ENCODE measurements around the gene USP11. TPM values are rescaled to one million over a fixed set of nuclear protein-coding genes. Genes with fewer than 3 reads are reported as not detected.

USP11 gene
- total and polyA plus RNA-seq, 2 experiments from 2014 or later = 64.2 to 65.1 TPM

GRCh38 chrX:47200385-47201150 lies 32.2 kb upstream of the USP11 start:
- TF ChIP-seq CREB1 (CRISPR knock-in tag; IDR thresholded peaks at IDR 0.05; ENCODE audit: low read depth) (no peak), STAT1 (IDR thresholded peaks at IDR 0.05; ENCODE audit: unreplicated experiment) (no peak), CTCF (conservative IDR thresholded peaks at IDR 0.05; ENCODE audit: low read depth in 2 of 2) (0 out of 4 replicates have a peak, but pooled peaks of 1 of the 2 experiments have one; percentile 8)
- DNase-seq (ENCODE audit: low spot score) (no peak), ATAC-seq (no peak)
- H3K4me3 Mint-ChIP-seq = no peak overlapping the region; the same call in 2 of the 3 replicates
- Histone ChIP-seq H3K27me3 (ENCODE audit: insufficient read depth) (no peaks in the 10 kb centered on the region), H3K79me2 (replicated peaks; ENCODE audit: insufficient read depth) (peaks cover 25% of the 10 kb centered on the region), H3K27ac (ENCODE audit: low read depth) (no peak overlapping the region; the same call in 1 of the 2 replicates), H4K20me1 (replicated peaks; ENCODE audit: insufficient read depth) (peaks cover 4% of the 10 kb centered on the region; the same call in 1 of the 2 replicates), H3K9me2 (ENCODE audit: insufficient read depth) (no peaks in the 10 kb centered on the region), H3F3A (replicated peaks; ENCODE audit: low read depth) (no peaks in the 10 kb centered on the region), H2AFZ (no peak overlapping the region), H3K4me1 (ENCODE audit: insufficient read depth) (peaks cover 10% of the 10 kb centered on the region), H3K4me3 (no peak overlapping the region), H3K36me3 (ENCODE audit: insufficient read depth) (peaks cover 25% of the 10 kb centered on the region), H3K4me2 (no peak overlapping the region)
- peaks cover 98% of the 10 kb centered on the region for H3K36me3 Mint-ChIP-seq (ENCODE audit: low read depth)
- peaks cover 32% of the 10 kb centered on the region for H3K4me1 Mint-ChIP-seq
- peaks cover 21% of the 10 kb centered on the region for H3K27me3 Mint-ChIP-seq (ENCODE audit: insufficient read depth, low read depth, poor library complexity)
- H3K27ac Mint-ChIP-seq = peak overlapping the region; percentile 59; the same call in 1 of the 2 replicates
- no peaks in the 10 kb centered on the region for H3K9me3 Mint-ChIP-seq

DNA sequence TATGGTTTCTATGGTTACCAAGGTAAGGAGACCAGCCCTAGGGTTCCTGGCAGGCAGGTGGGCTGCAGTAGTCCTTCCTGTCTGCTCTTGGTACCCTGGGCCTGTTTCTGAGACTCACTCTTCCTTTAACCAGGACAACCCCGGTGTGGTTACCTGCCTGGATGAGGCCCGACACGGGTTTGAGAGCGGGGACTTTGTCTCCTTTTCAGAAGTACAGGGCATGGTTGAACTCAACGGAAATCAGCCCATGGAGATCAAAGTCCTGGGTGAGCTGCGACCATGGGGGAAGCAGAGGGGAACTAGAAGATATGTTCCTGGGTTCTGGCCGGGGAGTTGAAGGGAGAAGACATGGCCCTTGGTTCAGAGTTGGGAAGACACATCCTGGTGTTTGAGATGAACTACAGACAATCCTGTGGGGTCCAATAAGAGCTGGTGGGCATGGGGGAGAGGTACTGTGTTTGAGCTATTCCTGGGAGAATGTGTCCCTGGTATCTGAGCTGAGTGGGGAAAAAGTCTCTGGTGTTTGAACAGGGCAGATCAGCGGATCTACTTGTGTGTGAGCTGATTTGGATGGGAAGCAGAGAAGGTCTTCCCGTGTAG lies 31.4 kb upstream of the USP11 start:
- peaks cover 98% of the 10 kb centered on the region for H3K36me3 Mint-ChIP-seq (ENCODE audit: low read depth)
- no peak for ATAC-seq
- no peak overlapping the region for H3K4me3 ChIP-seq

DNA sequence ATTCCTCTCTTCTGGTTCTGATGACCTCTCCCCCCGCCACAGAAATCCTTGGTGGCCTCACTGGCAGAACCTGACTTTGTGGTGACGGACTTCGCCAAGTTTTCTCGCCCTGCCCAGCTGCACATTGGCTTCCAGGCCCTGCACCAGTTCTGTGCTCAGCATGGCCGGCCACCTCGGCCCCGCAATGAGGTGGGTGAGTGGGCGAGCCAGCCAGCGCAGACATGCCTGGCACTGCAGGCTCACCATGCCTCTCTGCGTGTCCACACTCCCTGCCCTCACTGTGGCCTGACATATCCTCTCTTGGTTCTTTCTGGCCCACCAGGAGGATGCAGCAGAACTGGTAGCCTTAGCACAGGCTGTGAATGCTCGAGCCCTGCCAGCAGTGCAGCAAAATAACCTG lies 30.5 kb upstream of the USP11 start:
- Mint-ChIP-seq H3K27ac (no peak overlapping the region), H3K36me3 (ENCODE audit: low read depth) (peaks cover 98% of the 10 kb centered on the region), H3K4me1 (peaks cover 15% of the 10 kb centered on the region; the same call in 2 of the 3 replicates), H3K27me3 (ENCODE audit: insufficient read depth, low read depth, poor library complexity) (peaks cover 9% of the 10 kb centered on the region), H3K4me3 (no peak overlapping the region), H3K9me3 (no peaks in the 10 kb centered on the region)
- no peaks in the 10 kb centered on the region for H3F3A ChIP-seq (replicated peaks; ENCODE audit: low read depth)
- TF ChIP-seq STAT1 (IDR thresholded peaks at IDR 0.05; ENCODE audit: unreplicated experiment) (no peak), ZNF114 (CRISPR knock-in tag; IDR thresholded peaks at IDR 0.05) (no peak)
- H3K9me2 ChIP-seq (ENCODE audit: insufficient read depth) = no peaks in the 10 kb centered on the region
- DNase-seq (ENCODE audit: low spot score) (no peak), ATAC-seq (no peak)
- no peak overlapping the region for H3K4me3 ChIP-seq
- no peaks in the 10 kb centered on the region for H3K27me3 ChIP-seq (ENCODE audit: insufficient read depth)
- H3K4me1 ChIP-seq (ENCODE audit: insufficient read depth) = no peaks in the 10 kb centered on the region; the same call in 1 of the 2 replicates
- H4K20me1 ChIP-seq (replicated peaks; ENCODE audit: insufficient read depth) = peaks cover 10% of the 10 kb centered on the region; the same call in 1 of the 2 replicates
- no peak overlapping the region for H2AFZ ChIP-seq
- H3K27ac ChIP-seq (ENCODE audit: low read depth) = no peak overlapping the region
- no peak overlapping the region for H3K4me2 ChIP-seq
- peaks cover 35% of the 10 kb centered on the region for H3K36me3 ChIP-seq (ENCODE audit: insufficient read depth)
- H3K79me2 ChIP-seq (replicated peaks; ENCODE audit: insufficient read depth) = peaks cover 8% of the 10 kb centered on the region

More for the DNA sequence above, 31.4 kb upstream of the USP11 start:
- DNase-seq (ENCODE audit: low spot score) = no peak
- Mint-ChIP-seq H3K9me3 (no peaks in the 10 kb centered on the region), H3K4me1 (peaks cover 23% of the 10 kb centered on the region), H3K27ac (no peak overlapping the region), H3K27me3 (ENCODE audit: insufficient read depth, low read depth, poor library complexity) (peaks cover 14% of the 10 kb centered on the region), H3K4me3 (no peak overlapping the region)
- peaks cover 3% of the 10 kb centered on the region; the same call in 1 of the 2 replicates for H3K4me1 ChIP-seq (ENCODE audit: insufficient read depth)
- H3F3A ChIP-seq (replicated peaks; ENCODE audit: low read depth) = no peaks in the 10 kb centered on the region
- peaks cover 17% of the 10 kb centered on the region for H3K79me2 ChIP-seq (replicated peaks; ENCODE audit: insufficient read depth)
- H3K27ac ChIP-seq (ENCODE audit: low read depth) = no peak overlapping the region
- no peaks in the 10 kb centered on the region for H3K9me2 ChIP-seq (ENCODE audit: insufficient read depth)
- TF ChIP-seq CREB1 (CRISPR knock-in tag; IDR thresholded peaks at IDR 0.05; ENCODE audit: low read depth) (no peak), EZH2 (IDR thresholded peaks at IDR 0.05; ENCODE audit: low read depth, unreplicated experiment) (no peak), STAT1 (IDR thresholded peaks at IDR 0.05; ENCODE audit: unreplicated experiment) (no peak)
- no peak overlapping the region for H3K4me2 ChIP-seq
- no peak overlapping the region for H2AFZ ChIP-seq
- no peaks in the 10 kb centered on the region for H3K27me3 ChIP-seq (ENCODE audit: insufficient read depth)
- H4K20me1 ChIP-seq (replicated peaks; ENCODE audit: insufficient read depth) = peaks cover 5% of the 10 kb centered on the region
- H3K36me3 ChIP-seq (ENCODE audit: insufficient read depth) = peaks cover 26% of the 10 kb centered on the region
